Measurements from ENCODE around the gene LCN15.

Gene LCN15

DNA sequence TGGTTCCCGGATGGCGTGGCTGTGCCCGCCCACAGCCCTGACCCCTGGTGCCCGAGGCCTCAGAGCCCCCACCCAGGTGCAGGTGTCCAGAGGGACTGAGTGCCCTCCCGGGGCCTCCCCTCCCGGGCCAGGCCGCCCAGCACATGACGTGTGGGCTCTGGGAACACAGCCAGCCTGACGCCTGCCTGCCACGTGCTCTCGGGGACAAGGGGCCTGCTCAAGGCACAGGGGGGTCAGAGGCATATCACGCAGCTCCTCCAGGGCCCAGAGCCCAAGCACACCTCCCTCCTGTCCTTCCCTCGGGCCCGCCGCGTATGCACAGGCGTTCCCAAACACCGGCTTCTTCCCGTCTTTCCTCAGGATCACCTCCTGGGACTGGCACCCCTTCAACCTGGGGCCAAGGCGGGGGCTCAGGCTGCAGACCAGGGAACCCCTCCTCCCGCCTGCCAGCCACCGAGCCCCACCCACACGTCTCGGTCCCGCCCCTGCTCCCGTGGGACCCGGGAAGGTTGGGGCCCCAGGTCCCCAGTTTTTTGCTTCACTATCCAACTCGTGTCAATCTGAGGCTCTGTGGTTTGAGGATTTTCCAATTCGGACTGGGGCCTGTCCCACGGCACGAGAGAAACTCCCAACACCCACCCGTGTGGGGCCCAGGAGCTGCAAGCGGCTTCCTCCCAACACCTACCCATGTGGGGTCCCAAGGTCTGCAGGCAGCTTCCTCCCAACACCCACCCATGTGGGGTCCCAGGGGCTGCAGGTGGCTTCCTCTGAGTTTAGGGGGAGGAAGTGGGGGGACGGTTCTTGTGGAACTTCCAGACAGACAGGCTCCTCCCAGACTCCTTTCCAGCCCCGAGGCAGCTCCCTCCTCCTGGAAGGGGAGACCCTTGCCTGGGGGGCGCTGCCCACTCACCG lies 23.1 kb downstream of the LCN15 start:
- no peak for DNase-seq (ENCODE audit: low read depth in 2 of 2)

DNA sequence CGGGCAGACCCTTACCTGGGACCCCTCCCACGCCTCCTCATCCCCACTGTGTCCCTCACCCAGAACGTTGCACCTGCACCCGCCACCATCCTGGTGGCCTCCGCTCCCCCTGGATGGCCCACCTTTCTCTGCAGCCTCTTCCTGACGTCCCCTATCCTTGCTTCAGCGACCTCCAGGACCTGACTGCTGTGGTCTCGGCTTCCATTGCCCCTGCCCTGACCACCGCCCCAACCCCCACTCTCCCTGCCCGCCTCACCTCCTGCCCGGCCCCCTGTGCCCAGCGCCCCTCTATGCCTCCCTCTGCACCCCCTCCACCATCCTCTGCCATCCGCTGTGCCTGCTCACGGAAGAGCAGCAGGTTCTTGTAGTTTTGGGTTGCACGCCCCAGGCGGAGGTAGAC lies 23.8 kb downstream of the LCN15 start:
- DNase-seq (ENCODE audit: low read depth in 2 of 2) = no peak

- no peak for DNase-seq (ENCODE audit: low read depth in 2 of 2)
Observed at GRCh38 chr9:136740069-136740468, 24.2 kb downstream of the LCN15 start.

- DNase-seq (ENCODE audit: low read depth in 2 of 2) = no peak
Observed at GRCh38 chr9:136739509-136739908, 24.8 kb downstream of the LCN15 start.

DNA sequence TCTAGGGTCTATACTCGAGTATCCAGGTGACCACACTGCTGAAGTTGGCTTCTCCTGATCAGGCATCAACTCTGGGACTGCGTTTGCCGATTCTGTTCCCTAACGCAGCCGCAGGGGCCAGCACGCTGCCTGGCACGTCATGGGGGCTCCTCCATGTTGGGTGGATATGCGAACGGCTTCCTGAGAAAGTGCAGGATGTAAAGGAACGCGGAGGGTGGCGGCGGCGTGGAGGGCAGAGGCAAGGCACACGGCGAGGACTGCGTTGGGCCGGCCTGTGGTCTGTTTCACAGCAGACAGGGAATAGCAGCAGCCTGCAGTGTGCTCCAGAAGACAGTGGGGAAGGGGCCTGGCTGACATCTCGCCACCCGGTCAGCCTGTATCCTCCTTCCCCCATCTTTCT lies 25.4 kb downstream of the LCN15 start:
- DNase-seq (ENCODE audit: low read depth in 2 of 2) = no peak

DNA sequence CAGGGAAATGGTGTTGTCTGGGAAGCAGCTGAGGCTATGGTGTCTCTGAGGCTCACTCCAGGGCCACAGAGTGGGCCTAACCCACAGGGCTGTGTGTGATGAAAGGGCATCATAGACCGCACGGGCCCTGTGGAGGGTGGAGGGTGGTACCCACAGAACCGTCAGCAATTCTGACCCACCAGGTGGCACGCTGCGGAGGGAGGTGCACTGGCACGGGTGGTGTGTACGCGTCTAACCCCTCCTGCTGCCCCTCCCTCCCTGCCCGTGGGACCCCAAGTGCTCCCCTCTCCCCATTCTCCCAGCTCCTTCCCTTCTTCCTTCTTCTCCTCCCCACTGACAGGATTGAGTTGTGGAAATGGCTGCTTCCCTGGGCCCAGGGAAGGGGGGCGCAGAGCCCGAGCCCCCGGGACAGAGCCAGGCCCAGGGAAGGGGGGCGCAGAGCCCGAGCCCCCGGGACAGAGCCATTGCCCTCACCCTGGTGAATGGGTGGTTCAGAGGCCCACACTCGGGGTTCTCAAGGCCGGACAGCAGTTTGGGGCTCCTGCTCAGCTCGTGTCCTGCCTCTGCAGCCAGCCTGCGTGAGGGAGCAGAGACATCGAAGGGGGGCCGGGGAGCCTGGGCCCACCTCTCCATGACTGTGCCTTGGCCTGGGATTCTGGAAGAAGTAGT lies 28.4 kb downstream of the LCN15 start:
- DNase-seq (ENCODE audit: low read depth in 2 of 2) = no peak

DNA sequence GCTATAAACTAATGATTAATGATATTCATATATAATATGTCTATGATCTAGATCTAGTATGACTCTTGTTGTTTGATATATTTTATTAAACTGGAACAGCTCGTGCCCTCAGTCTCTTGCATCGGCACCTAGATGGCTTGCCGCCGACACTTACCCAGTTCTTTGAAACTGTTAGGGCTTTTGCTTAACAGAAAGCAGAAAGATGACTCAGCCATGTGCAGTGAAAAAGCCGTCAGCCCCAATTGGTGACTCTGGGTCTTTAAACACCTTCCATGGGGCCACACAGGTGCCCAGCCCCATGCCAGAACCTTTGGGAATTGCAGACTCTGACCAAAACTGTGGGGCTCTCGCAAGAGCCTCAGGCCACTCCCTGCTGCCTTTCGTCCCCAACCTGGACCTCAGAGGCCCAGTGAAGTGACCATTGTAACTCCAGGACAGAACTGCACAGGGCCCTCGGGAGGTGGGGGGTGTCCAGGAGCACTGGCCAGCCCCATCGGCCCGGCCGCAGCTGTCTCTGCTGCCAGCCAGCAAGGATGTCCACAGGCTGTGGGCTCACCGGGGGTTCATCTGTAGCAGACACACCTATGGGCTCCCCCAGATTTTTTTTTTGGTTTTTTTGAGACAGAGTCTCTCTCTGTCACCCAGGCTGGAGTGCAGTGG lies 29.4 kb downstream of the LCN15 start:
- no peak for DNase-seq (ENCODE audit: low read depth in 2 of 2)

GRCh38 chr9:136733611-136734010 lies 30.7 kb downstream of the LCN15 start:
- DNase-seq (ENCODE audit: low read depth in 2 of 2) = no peak

DNA sequence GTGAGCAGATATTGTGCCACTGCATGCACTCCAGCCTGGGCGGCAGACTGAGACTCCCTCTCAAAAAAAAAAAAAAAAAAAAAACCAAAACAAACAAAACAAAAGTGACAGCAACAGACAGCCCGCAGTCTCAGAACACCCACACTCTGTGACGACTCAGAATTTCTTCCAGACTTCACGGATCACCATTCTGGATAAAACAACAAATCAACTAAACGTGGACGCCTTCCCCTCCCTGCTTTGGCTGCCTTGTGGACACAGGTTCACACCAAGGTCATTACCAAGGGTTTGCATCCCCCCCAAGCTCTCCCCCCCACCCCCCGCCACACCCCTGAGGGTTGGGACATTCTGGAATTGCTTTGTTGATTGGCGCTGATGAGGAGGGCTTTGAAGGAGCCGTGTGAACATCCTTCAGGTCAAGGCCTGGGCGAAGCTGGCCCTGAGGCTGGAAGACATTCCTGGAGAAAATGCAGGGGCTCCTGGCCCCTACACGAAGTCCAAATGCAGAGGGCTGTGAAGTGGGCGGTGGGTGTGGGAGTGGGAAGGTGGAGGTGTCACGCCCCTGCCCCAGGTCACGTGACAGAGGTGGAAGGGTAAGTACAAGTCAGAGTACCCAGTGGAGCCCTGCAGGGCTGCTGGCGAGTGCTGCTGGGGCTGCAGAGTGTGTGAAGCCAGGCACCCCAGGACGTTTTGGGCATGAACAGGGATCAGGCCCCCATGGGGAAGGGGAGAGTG lies 31.7 kb downstream of the LCN15 start:
- no peak for DNase-seq (ENCODE audit: low read depth in 2 of 2)

GRCh38 chr9:136729926-136730325 lies 34.4 kb downstream of the LCN15 start:
- no peak for DNase-seq (ENCODE audit: low read depth in 2 of 2)

DNA sequence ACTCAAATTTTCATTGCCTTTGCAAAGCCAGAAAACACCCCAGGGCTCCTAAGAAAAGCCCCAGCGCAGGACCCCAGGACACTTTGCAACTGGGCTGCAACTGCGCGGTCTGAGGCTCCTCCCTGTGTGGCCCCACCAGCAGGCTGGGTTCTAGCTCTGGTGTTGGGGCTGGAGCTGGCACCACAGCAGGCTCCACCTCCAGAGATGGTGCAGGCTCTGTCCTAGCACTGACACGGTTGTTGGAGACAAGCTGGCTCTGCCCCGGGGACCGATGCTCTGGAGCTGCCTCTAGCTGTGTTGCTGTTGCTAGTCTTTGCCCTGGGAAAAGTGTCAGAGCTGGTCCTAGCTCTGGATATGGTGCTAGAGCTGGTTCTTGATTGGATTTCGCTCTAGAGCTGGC lies 35.2 kb downstream of the LCN15 start:
- no peak for DNase-seq (ENCODE audit: low read depth in 2 of 2)

- no peak for DNase-seq (ENCODE audit: low read depth in 2 of 2)
Observed at GRCh38 chr9:136728548-136729123, 35.7 kb downstream of the LCN15 start.

GRCh38 chr9:136728080-136728547 lies 36.2 kb downstream of the LCN15 start:
- peak; percentile 86 to 92 for DNase-seq (ENCODE audit: low read depth in 2 of 2)

GRCh38 chr9:136726631-136727191 lies 37.6 kb downstream of the LCN15 start:
- no peak for DNase-seq (ENCODE audit: low read depth in 2 of 2)

DNA sequence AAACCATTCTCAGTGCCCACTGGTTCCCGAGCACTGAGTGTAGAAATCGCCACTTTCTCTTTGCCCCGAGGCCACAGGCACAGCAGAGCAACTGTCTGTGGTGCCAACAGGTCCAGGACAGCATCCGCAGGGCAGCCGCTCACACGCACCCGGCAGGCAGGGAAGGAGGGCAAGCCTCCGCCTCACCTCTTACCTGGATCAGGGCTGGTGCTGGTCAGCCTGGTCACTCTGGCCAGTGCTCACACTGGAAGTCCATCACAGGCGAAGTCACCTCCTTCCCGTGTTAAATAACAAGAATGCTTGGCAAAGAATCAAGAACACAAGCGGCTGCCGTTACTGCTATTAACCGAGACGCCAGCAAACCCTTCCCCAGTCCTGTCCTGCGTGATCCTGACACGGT lies 38.2 kb downstream of the LCN15 start:
- no peak for DNase-seq (ENCODE audit: low read depth in 2 of 2)

DNA sequence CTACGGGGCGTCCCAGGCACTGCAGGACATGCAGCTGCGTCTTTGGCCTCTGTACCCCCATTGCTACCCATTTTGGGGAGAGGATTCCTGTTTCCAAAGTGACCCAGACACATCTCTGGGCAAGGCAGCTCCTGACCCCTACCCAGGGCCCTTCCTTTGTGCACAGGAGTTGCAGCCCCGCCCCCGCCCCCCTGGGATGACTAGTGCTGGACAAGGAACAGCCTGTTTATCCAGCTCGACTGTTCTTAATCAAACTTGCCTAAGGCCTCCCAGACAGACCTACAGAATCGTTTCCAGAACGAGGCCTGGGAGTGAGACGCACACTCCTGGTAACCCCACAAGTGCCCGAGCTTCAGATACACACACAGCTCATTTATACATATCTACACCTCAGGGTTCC lies 38.7 kb downstream of the LCN15 start:
- DNase-seq (ENCODE audit: low read depth in 2 of 2) = no peak

DNA sequence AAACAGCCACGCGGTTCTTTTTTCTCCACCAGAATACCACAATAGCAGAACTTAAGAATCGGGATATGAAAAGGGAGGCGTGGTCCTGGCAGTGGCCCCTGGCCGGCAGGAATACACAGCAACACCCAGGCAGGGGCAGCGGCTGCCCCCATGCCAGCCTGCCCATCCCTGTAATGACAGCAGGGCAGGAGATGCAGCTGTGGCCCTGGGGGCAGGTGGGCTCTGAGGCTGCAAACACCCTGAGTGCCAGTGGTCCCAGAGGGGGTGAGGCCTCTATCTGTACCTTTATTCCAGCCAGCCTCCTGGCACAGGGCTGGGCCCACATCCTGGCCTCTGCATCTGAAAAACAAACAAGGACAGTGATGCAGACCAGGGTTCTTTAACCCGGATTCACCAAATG lies 39.5 kb downstream of the LCN15 start:
- no peak for DNase-seq (ENCODE audit: low read depth in 2 of 2)

- no peak for DNase-seq (ENCODE audit: low read depth in 2 of 2)
Observed at GRCh38 chr9:136723989-136724388, 40.3 kb downstream of the LCN15 start.

DNA sequence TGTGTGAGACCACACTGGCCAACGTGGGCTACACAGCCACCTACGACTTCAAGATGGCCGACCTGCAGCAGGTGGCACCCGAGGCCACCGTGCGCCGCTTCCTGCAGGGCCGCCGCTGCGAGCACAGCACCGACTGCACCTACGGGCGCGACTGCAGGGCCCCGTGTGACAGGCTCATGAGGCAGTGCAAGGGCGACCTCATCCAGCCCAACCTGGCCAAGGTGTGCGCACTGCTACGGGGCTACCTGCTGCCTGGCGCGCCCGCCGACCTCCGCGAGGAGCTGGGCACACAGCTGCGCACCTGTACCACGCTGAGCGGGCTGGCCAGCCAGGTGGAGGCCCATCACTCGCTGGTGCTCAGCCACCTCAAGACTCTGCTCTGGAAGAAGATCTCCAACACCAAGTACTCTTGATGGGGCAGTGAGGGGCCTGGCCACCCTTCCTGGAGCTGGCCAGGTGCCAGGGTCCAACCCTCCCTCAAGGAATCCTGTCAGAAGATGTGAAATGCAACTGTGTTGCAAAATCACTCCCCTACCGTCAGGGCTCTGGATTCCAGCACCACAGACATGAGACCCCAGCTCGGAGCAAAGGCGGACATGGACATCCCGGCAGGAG lies 40.8 kb downstream of the LCN15 start:
- no peak for DNase-seq (ENCODE audit: low read depth in 2 of 2)

DNA sequence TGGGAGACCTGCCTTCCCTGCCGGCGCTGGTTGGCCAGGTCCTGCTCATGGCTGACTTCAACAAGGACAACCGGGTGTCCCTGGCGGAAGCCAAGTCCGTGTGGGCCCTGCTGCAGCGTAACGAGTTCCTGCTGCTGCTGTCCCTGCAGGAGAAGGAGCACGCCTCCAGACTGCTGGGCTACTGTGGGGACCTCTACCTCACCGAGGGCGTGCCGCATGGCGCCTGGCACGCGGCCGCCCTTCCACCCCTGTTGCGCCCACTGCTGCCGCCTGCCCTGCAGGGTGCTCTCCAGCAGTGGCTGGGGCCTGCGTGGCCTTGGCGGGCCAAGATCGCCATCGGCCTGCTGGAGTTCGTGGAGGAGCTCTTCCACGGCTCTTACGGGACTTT lies 41.4 kb downstream of the LCN15 start:
- DNase-seq (ENCODE audit: low read depth in 2 of 2) = no peak

Data from stimulated activated CD8-positive, alpha-beta memory T cell treated with anti-CD3 and anti-CD28 coated beads, Interleukin-7, amount 100 ng/mL, for 1 hour (primary cell).